ENCODE measurements around the gene ST6GALNAC3. TPM values are rescaled to one million over a fixed set of nuclear protein-coding genes. Genes with fewer than 3 reads are reported as not detected.
A peak's percentile ranks its signal among the peaks of the same experiment; 100 is the strongest.
"Not testable (repeated sequence)": the region's sequence is repeated elsewhere in the genome, so short reads cannot be mapped to it uniquely, and the experiment has no call there.

The ST6GALNAC3 gene
- total RNA-seq, 1 donor from 2014 or later, result 62.3 TPM

GRCh38 chr1:76330991-76331603, 256.6 kb downstream of the ST6GALNAC3 start:
- Mint-ChIP-seq H3K9me3 (no peaks in the 10 kb centered on the region), H3K27me3 (ENCODE audit: low read depth) (no peaks in the 10 kb centered on the region), H3K4me1 (no peaks in the 10 kb centered on the region), H3K27ac (no peak overlapping the region), H3K36me3 (peaks cover 1% of the 10 kb centered on the region), H3K4me3 (no peak overlapping the region)
- DNase-seq (ENCODE audit: low spot score in 2 of 2, unreplicated experiment in 2 of 2), result no peak
- TF ChIP-seq, protein P1, sequence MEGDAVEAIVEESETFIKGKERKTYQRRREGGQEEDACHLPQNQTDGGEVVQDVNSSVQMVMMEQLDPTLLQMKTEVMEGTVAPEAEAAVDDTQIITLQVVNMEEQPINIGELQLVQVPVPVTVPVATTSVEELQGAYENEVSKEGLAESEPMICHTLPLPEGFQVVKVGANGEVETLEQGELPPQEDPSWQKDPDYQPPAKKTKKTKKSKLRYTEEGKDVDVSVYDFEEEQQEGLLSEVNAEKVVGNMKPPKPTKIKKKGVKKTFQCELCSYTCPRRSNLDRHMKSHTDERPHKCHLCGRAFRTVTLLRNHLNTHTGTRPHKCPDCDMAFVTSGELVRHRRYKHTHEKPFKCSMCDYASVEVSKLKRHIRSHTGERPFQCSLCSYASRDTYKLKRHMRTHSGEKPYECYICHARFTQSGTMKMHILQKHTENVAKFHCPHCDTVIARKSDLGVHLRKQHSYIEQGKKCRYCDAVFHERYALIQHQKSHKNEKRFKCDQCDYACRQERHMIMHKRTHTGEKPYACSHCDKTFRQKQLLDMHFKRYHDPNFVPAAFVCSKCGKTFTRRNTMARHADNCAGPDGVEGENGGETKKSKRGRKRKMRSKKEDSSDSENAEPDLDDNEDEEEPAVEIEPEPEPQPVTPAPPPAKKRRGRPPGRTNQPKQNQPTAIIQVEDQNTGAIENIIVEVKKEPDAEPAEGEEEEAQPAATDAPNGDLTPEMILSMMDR (IDR thresholded peaks at IDR 0.05; ENCODE audit: unreplicated experiment), result peak; percentile 92

DNA sequence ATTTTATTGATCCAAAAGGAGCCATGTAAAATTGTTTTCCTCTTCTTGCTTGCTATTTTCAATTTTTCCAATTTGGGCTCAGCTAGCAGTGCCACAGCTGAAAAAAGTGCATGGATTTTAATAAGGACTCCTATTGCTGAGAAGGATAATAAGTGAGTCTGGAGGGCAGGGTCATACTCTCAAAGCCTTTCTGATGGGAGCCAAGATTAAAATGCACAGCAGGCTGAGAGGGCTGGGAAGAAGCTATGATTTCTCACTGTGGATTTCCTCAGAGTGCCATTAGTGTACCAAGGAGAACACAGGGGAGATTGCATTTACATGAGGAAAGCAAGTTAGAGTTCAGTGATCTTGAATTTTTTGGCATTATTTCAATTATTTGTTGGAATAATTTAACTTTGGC, 261.3 kb downstream of the ST6GALNAC3 start:
- no peaks in the 10 kb centered on the region for H3K36me3 Mint-ChIP-seq
- no peaks in the 10 kb centered on the region for H3K9me3 Mint-ChIP-seq
- no peak overlapping the region for H3K27ac Mint-ChIP-seq
- H3K4me1 Mint-ChIP-seq, result peaks cover 5% of the 10 kb centered on the region
- TF ChIP-seq, protein P1 (IDR thresholded peaks at IDR 0.05; ENCODE audit: unreplicated experiment), result no peak
- no peak overlapping the region for H3K4me3 Mint-ChIP-seq
- DNase-seq (ENCODE audit: low spot score in 2 of 2, unreplicated experiment in 2 of 2), result no peak
- H3K27me3 Mint-ChIP-seq (ENCODE audit: low read depth), result no peaks in the 10 kb centered on the region

- Mint-ChIP-seq H3K4me3 (no peak overlapping the region), H3K27me3 (ENCODE audit: low read depth) (no peaks in the 10 kb centered on the region), H3K36me3 (peaks cover 3% of the 10 kb centered on the region), H3K27ac (no peak overlapping the region), H3K9me3 (no peaks in the 10 kb centered on the region), H3K4me1 (peaks cover 5% of the 10 kb centered on the region)
- TF ChIP-seq, protein P1 (IDR thresholded peaks at IDR 0.05; ENCODE audit: unreplicated experiment), result no peak
- peak in 1 of 2 experiments; percentile 41 for DNase-seq (ENCODE audit: low spot score in 2 of 2, unreplicated experiment in 2 of 2)
Observed at GRCh38 chr1:76336931-76337371, 262.4 kb downstream of the ST6GALNAC3 start.

- Mint-ChIP-seq H3K36me3 (peaks cover 7% of the 10 kb centered on the region), H3K4me1 (peaks cover 5% of the 10 kb centered on the region), H3K27ac (no peak overlapping the region), H3K4me3 (no peak overlapping the region), H3K27me3 (ENCODE audit: low read depth) (no peaks in the 10 kb centered on the region), H3K9me3 (peaks cover 3% of the 10 kb centered on the region)
- no peak for DNase-seq (ENCODE audit: low spot score in 2 of 2, unreplicated experiment in 2 of 2)
- TF ChIP-seq, protein P1 (IDR thresholded peaks at IDR 0.05; ENCODE audit: unreplicated experiment), result no peak
Observed at GRCh38 chr1:76337542-76338219, 263.1 kb downstream of the ST6GALNAC3 start.

DNA sequence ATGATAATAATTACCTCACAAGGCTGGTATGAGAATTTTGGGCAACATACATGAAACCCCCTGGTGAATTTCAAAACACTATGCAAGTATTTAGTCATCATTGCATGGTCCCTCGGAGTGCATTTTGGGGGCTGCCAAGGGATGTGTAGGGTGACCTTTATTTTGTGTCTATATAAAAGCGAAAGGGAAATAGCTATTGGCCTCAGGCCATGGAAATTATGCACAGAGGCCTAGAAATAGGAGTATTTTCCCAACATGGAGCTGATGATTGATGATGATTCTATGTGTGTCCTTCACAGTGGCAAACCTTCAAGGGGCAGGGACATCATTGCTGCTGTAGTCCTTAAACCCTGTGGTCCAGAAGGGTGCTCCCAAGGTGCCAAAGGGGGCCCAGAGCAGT, 265.5 kb downstream of the ST6GALNAC3 start:
- H3K27me3 Mint-ChIP-seq (ENCODE audit: low read depth), result no peaks in the 10 kb centered on the region

DNA sequence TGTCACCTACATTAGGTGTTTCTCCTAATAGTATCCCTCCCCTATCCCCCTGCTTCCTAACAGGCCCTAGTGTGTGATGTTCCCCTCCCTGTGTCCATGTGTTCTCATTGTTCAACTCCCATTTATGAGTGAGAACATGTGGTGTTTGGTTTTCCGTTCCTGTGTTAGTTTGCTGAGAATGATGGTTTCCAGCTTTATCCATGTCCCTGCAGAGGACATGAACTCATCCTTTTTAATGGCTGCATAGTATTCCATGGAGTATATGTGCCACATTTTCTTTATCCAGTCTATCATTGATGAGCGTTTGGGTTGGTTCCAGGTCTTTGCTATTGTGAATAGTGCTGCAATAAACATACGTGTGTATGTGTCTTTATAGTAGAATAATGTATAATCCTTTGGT, 267.3 kb downstream of the ST6GALNAC3 start:
- not testable (repeated sequence) for H3K27ac Mint-ChIP-seq; DNase-seq (ENCODE audit: low spot score in 2 of 2, unreplicated experiment in 2 of 2); H3K4me3 Mint-ChIP-seq; H3K9me3 Mint-ChIP-seq; H3K4me1 Mint-ChIP-seq; H3K27me3 Mint-ChIP-seq (ENCODE audit: low read depth)
- H3K36me3 Mint-ChIP-seq, result peaks cover 18% of the 10 kb centered on the region

More for the DNA sequence above, 265.5 kb downstream of the ST6GALNAC3 start:
- peaks cover 5% of the 10 kb centered on the region for H3K4me1 Mint-ChIP-seq
- H3K4me3 Mint-ChIP-seq, result no peak overlapping the region
- TF ChIP-seq, protein P1 (IDR thresholded peaks at IDR 0.05; ENCODE audit: unreplicated experiment), result no peak
- H3K27ac Mint-ChIP-seq, result no peak overlapping the region
- peaks cover 3% of the 10 kb centered on the region for H3K9me3 Mint-ChIP-seq
- no peak for DNase-seq (ENCODE audit: low spot score in 2 of 2, unreplicated experiment in 2 of 2)
- H3K36me3 Mint-ChIP-seq, result peaks cover 7% of the 10 kb centered on the region

Measured in mesothelial cell of epicardium (in vitro differentiated cells).